ENCODE data around the gene LUC7L3. TPM values are rescaled to one million over a fixed set of nuclear protein-coding genes. Genes with fewer than 3 reads are reported as not detected.

The LUC7L3 gene
- total RNA-seq, 1 experiment from 2014 or later: 185 TPM

DNA sequence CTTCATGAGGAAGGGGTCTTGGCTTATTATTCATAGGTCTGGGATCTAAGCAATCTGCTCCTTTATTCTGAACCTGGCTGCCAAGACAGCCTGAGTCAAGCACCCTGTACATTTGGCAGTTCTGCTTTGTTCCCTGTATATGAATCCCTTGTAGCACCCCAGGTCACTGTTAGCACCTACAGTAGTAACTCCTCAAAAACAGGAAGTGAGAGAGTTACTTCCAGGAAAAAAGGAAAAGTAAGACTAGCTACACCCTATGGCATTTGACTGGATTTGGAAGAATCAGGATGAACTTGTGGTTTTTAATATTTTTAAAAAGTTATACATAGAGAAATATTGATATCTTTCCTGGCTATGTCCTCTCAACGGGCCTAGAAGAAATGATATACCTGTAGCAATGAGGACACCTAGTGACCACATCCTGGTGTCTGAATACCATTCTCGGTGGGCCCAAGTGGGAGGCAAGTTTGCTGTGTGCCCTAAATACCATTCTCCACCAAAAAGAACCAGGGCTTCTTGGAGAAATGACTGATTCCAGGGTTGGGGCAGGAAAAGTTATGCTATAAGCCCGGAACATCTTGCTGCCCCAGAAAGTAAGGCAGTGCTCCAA, 21.6 kb upstream of the LUC7L3 start:
- Histone ChIP-seq H3K4me3 (ENCODE audit: low read depth, low read length, poor library complexity, severe bottlenecking) (no peak overlapping the region), H3K27ac (ENCODE audit: low read depth, low read length, poor library complexity, severe bottlenecking) (no peak overlapping the region), H3K4me1 (ENCODE audit: insufficient read depth, low read length, poor library complexity, severe bottlenecking) (no peaks in the 10 kb centered on the region), H3K27me3 (replicated peaks; ENCODE audit: insufficient read depth, low read depth, low read length, poor library complexity) (no peaks in the 10 kb centered on the region), H3K36me3 (ENCODE audit: insufficient read depth, low read length, poor library complexity, severe bottlenecking) (peaks cover 81% of the 10 kb centered on the region), H3K9me3 (ENCODE audit: low read depth, low read length, poor library complexity, severe bottlenecking) (no peaks in the 10 kb centered on the region)
- no peak for DNase-seq (ENCODE audit: low spot score)
- ChIA-PET POLR2A (ENCODE audit: low non-redundant PET) (no interaction called here), CTCF (no interaction called here)
- BruUV-seq (replicated peaks): no TSS peak
- TF ChIP-seq, protein P1, sequence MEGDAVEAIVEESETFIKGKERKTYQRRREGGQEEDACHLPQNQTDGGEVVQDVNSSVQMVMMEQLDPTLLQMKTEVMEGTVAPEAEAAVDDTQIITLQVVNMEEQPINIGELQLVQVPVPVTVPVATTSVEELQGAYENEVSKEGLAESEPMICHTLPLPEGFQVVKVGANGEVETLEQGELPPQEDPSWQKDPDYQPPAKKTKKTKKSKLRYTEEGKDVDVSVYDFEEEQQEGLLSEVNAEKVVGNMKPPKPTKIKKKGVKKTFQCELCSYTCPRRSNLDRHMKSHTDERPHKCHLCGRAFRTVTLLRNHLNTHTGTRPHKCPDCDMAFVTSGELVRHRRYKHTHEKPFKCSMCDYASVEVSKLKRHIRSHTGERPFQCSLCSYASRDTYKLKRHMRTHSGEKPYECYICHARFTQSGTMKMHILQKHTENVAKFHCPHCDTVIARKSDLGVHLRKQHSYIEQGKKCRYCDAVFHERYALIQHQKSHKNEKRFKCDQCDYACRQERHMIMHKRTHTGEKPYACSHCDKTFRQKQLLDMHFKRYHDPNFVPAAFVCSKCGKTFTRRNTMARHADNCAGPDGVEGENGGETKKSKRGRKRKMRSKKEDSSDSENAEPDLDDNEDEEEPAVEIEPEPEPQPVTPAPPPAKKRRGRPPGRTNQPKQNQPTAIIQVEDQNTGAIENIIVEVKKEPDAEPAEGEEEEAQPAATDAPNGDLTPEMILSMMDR (conservative IDR thresholded peaks at IDR 0.05; ENCODE audit: low read depth, low read length): no peak
- no peak for TF ChIP-seq EZH2 (IDR thresholded peaks at IDR 0.05; ENCODE audit: borderline replicate concordance, low read depth, low read length, poor library complexity, severe bottlenecking)
- intact Hi-C loops (cut with micrococcal nuclease; ENCODE audit: unreplicated experiment): no loop called here

DNA sequence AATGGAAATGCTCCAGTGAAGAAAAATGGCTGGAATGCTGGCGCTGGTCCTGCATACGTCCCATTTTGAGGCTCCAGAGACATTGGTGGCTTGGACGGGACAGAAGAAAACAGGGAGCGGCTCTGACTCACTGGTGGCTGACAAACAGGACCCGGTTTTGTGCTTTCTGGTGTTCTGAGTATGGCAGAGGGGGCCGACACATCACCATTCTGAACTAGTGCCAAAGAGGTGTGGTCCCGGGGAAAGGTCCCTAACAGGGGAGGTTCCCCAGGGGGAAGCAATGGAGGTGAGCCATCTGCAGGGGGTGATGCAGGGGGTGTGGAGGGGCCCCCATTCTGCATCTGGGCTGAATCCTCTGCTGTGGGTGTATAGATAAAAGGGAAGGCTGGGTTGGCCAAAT, 20.0 kb upstream of the LUC7L3 start:
- H3K27me3 ChIP-seq (replicated peaks; ENCODE audit: insufficient read depth, low read depth, low read length, poor library complexity): no peaks in the 10 kb centered on the region
- POLR2A ChIA-PET (ENCODE audit: low non-redundant PET): no interaction called here
- H3K36me3 ChIP-seq (ENCODE audit: insufficient read depth, low read length, poor library complexity, severe bottlenecking): peaks cover 75% of the 10 kb centered on the region
- BruUV-seq (replicated peaks): no TSS peak
- no peak overlapping the region for H3K4me3 ChIP-seq (ENCODE audit: low read depth, low read length, poor library complexity, severe bottlenecking)
- no peaks in the 10 kb centered on the region for H3K9me3 ChIP-seq (ENCODE audit: low read depth, low read length, poor library complexity, severe bottlenecking)
- CTCF ChIA-PET: no interaction called here
- no peak overlapping the region for H3K27ac ChIP-seq (ENCODE audit: low read depth, low read length, poor library complexity, severe bottlenecking)
- no peaks in the 10 kb centered on the region for H3K4me1 ChIP-seq (ENCODE audit: insufficient read depth, low read length, poor library complexity, severe bottlenecking)
- intact Hi-C loops (cut with micrococcal nuclease; ENCODE audit: unreplicated experiment): no loop called here
- TF ChIP-seq, protein P1 (conservative IDR thresholded peaks at IDR 0.05; ENCODE audit: low read depth, low read length): no peak
- no peak for TF ChIP-seq EZH2 (IDR thresholded peaks at IDR 0.05; ENCODE audit: borderline replicate concordance, low read depth, low read length, poor library complexity, severe bottlenecking)
- no peak for DNase-seq (ENCODE audit: low spot score)

DNA sequence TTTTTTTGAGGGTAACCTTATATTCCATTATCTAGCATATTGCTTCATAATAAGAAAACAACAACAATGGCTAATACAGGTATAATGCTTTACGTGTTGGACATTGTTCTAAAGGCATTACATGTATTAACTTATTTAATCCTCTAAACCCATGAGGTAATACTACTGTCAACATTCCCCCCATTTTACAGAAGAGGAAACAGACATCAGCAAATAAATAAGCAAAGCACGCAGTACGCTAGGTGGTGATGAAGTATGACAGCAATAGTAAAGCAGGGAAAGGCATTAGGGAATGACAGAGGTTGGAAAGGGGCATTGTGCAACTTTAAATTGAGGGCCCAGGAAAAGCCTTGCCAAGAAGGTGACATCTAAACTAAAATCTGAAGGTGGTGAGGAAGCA, 16.2 kb upstream of the LUC7L3 start:
- Histone ChIP-seq H3K9me3 (ENCODE audit: low read depth, low read length, poor library complexity, severe bottlenecking) (no peaks in the 10 kb centered on the region), H3K4me3 (ENCODE audit: low read depth, low read length, poor library complexity, severe bottlenecking) (no peak overlapping the region), H3K27me3 (replicated peaks; ENCODE audit: insufficient read depth, low read depth, low read length, poor library complexity) (no peaks in the 10 kb centered on the region), H3K36me3 (ENCODE audit: insufficient read depth, low read length, poor library complexity, severe bottlenecking) (peaks cover 38% of the 10 kb centered on the region), H3K27ac (ENCODE audit: low read depth, low read length, poor library complexity, severe bottlenecking) (no peak overlapping the region), H3K4me1 (ENCODE audit: insufficient read depth, low read length, poor library complexity, severe bottlenecking) (no peaks in the 10 kb centered on the region)
- TF ChIP-seq, protein P1 (conservative IDR thresholded peaks at IDR 0.05; ENCODE audit: low read depth, low read length): no peak
- no peak for TF ChIP-seq EZH2 (IDR thresholded peaks at IDR 0.05; ENCODE audit: borderline replicate concordance, low read depth, low read length, poor library complexity, severe bottlenecking)
- no peak for DNase-seq (ENCODE audit: low spot score)
- TSS peak; percentile 2 for BruUV-seq (replicated peaks)
- ChIA-PET POLR2A (ENCODE audit: low non-redundant PET) (no interaction called here), CTCF (no interaction called here)
- intact Hi-C loops (cut with micrococcal nuclease; ENCODE audit: unreplicated experiment): no loop called here
